H1 (cell line): Measurements from ENCODE around the gene ADGRG1. TPM values are rescaled to one million over a fixed set of nuclear protein-coding genes. Genes with fewer than 3 reads are reported as not detected.
"Not testable (repeated sequence)": the region's sequence is repeated elsewhere in the genome, so short reads cannot be mapped to it uniquely, and the experiment has no call there.

ENCODE experiments used
- CTCF ChIA-PET: fragments of 300-600 bp; sonication (Branson Sonifier 250); formaldehyde crosslinking; loops from one replicate; lab custom pipeline; 2021; ENCODE audit not compliant: partially characterized antibody; lab: Charles Lee
- POLR2A ChIA-PET: fragments of 300-600 bp; sonication (Branson Sonifier 250); formaldehyde crosslinking; loops from one replicate; lab custom pipeline; 2021; ENCODE audit warnings: inconsistent platforms; ENCODE audit not compliant: partially characterized antibody; lab: Charles Lee
- DNase-seq, 2 experiments: peaks; one replicate each; pipeline versions ENCODE4 v3.0.0 to v3.0.0-alpha.2; 2010 to 2022; ENCODE audit warnings: low spot score in 2 of 2, low read depth in 1 of 2, mixed read lengths in 1 of 2
- FAIRE-seq: peaks from 2 replicates; lab custom pipeline; 2011; peaks lifted over from hg19 to GRCh38; lab: Jason Lieb, UNC
- H2AFZ ChIP-seq: 2 replicates; pipeline ENCODE4 v1.8.1; 2012; ENCODE audit warnings: low read length, inconsistent platforms
- H2AK5ac ChIP-seq: 2 replicates; pipeline ENCODE4 v1.6.1; 2013; ENCODE audit warnings: low read depth, low read length
- H2BK120ac ChIP-seq: replicated peaks from 2 replicates; pipeline ENCODE3; 2013; ENCODE audit warnings: low read depth, low read length, inconsistent platforms
- H2BK12ac ChIP-seq: 2 replicates; pipeline ENCODE4 v1.6.1; 2013; ENCODE audit warnings: low read depth, low read length
- H2BK15ac ChIP-seq: 2 replicates; pipeline ENCODE4 v1.6.1; 2013; ENCODE audit warnings: low read length
- H2BK20ac ChIP-seq: 2 replicates; pipeline ENCODE4 v1.6.1; 2013; ENCODE audit warnings: low read length
- H2BK5ac ChIP-seq: 2 replicates; pipeline ENCODE4 v1.6.1; 2013; ENCODE audit warnings: low read depth, low read length
- H3K14ac ChIP-seq: 2 replicates; pipeline ENCODE4 v1.6.1; 2013; ENCODE audit warnings: inconsistent platforms; ENCODE audit not compliant: insufficient read length
- H3K18ac ChIP-seq: 2 replicates; pipeline ENCODE4 v1.6.1; 2013; ENCODE audit warnings: low read length; ENCODE audit errors: extremely low read depth
- H3K23ac ChIP-seq: 2 replicates; pipeline ENCODE4 v1.6.1; 2013; ENCODE audit warnings: inconsistent platforms; ENCODE audit not compliant: insufficient read length
- H3K23me2 ChIP-seq: 2 replicates; pipeline ENCODE4 v1.6.1; 2013; ENCODE audit warnings: low read depth, low read length
- H3K27ac ChIP-seq: 2 replicates; pipeline ENCODE4 v1.6.1; 2011; ENCODE audit warnings: low read depth, low read length, inconsistent platforms
- H3K27me3 ChIP-seq, 4 experiments: replicated peaks in 1 of 4; 1 replicate in 1 of 4; 2 replicates in 3 of 4; pipeline versions ENCODE4 v1.6.1 to v1.8.1; 2011 to 2013; ENCODE audit warnings: low read length in 3 of 4, mild to moderate bottlenecking in 3 of 4, inconsistent platforms in 2 of 4, mixed read lengths in 2 of 4, moderate library complexity in 1 of 4; ENCODE audit not compliant: control insufficient read depth in 3 of 4, insufficient read depth in 3 of 4; ENCODE audit errors: extremely low read depth in 1 of 4
- H3K36me3 ChIP-seq, 4 experiments: 2 replicates each; pipeline versions ENCODE4 v1.6.1 to v1.8.1; 2011 to 2013; ENCODE audit warnings: mild to moderate bottlenecking in 4 of 4, low read length in 3 of 4, moderate library complexity in 2 of 4, control low read depth in 1 of 4, inconsistent platforms in 1 of 4; ENCODE audit not compliant: insufficient read depth in 4 of 4, control insufficient read depth in 2 of 4
- H3K4ac ChIP-seq: replicated peaks from 2 replicates; pipeline ENCODE3; 2013; ENCODE audit warnings: low read length, low read depth, mixed read lengths, inconsistent platforms; ENCODE audit not compliant: insufficient read length
- H3K4me1 ChIP-seq, 4 experiments: replicated peaks in 1 of 4; 1 replicate in 1 of 4; 2 replicates in 3 of 4; pipeline versions ENCODE4 v1.6.1 to v1.8.1; 2011 to 2013; ENCODE audit warnings: low read length in 3 of 4, inconsistent platforms in 2 of 4, mixed read lengths in 1 of 4; ENCODE audit not compliant: insufficient read depth in 4 of 4, control insufficient read depth in 3 of 4
- H3K4me2 ChIP-seq, 2 experiments: 2 replicates each; pipeline versions ENCODE4 v1.6.1 to v1.8.1; 2011 to 2013; ENCODE audit warnings: low read depth in 2 of 2, low read length in 2 of 2, control low read depth in 1 of 2, inconsistent platforms in 1 of 2, mild to moderate bottlenecking in 1 of 2; ENCODE audit not compliant: insufficient read depth in 1 of 2
- H3K4me3 ChIP-seq, 4 experiments: fragments of 200-600, 300-600 bp in 1 of 4; sonication (generic), shearing (Covaris generic), sonication (Bioruptor Twin) in 1 of 4; 2 replicates each; pipeline versions ENCODE4 v1.5.1 to v1.8.1; 2011 to 2016; ENCODE audit warnings: low read length in 4 of 4, low read depth in 3 of 4, control low read depth in 2 of 4, inconsistent platforms in 2 of 4, mild to moderate bottlenecking in 2 of 4, mixed read lengths in 1 of 4, moderate library complexity in 1 of 4; ENCODE audit not compliant: insufficient read depth in 2 of 4; ENCODE audit errors: extremely low read depth in 1 of 4
- H3K56ac ChIP-seq: replicated peaks from 2 replicates; pipeline ENCODE3; 2013; ENCODE audit warnings: low read depth, mild to moderate bottlenecking, mixed read lengths, low read length, inconsistent platforms; ENCODE audit not compliant: insufficient read length
- H3K79me1 ChIP-seq: 2 replicates; pipeline ENCODE4 v1.6.1; 2013; ENCODE audit warnings: low read depth, low read length, control low read depth
- H3K79me2 ChIP-seq, 2 experiments: 2 replicates each; pipeline versions ENCODE4 v1.6.1 to v1.8.1; 2012 to 2013; ENCODE audit warnings: low read length in 2 of 2, mild to moderate bottlenecking in 2 of 2, inconsistent platforms in 1 of 2; ENCODE audit not compliant: insufficient read depth in 2 of 2, control insufficient read depth in 1 of 2
- H3K9ac ChIP-seq, 4 experiments: replicated peaks in 1 of 4; 1 replicate in 1 of 4; 2 replicates in 3 of 4; pipeline versions ENCODE4 v1.6.1 to v1.8.1; 2011 to 2013; ENCODE audit warnings: low read depth in 3 of 4, low read length in 3 of 4, control low read depth in 2 of 4, mild to moderate bottlenecking in 2 of 4, moderate library complexity in 2 of 4, inconsistent platforms in 1 of 4; ENCODE audit errors: extremely low read depth in 1 of 4
- H3K9me3 ChIP-seq, 2 experiments: 2 replicates each; pipeline versions ENCODE4 v1.6.1 to v1.8.1; 2012 to 2013; ENCODE audit warnings: mild to moderate bottlenecking in 2 of 2, moderate library complexity in 2 of 2, control low read depth in 1 of 2, inconsistent platforms in 1 of 2, low read depth in 1 of 2, low read length in 1 of 2, mixed read lengths in 1 of 2; ENCODE audit not compliant: insufficient read depth in 2 of 2
- H4K20me1 ChIP-seq, 2 experiments: replicated peaks in 1 of 2; 2 replicates each; pipeline versions ENCODE3 to v1.8.1; 2011 to 2013; ENCODE audit warnings: inconsistent platforms in 2 of 2, low read length in 2 of 2, mild to moderate bottlenecking in 1 of 2; ENCODE audit not compliant: insufficient read depth in 2 of 2, control insufficient read depth in 1 of 2
- H4K5ac ChIP-seq: 2 replicates; pipeline ENCODE4 v1.6.1; 2013; ENCODE audit warnings: low read length, low read depth, mixed read lengths, inconsistent platforms; ENCODE audit not compliant: insufficient read length
- H4K8ac ChIP-seq: 2 replicates; pipeline ENCODE4 v1.8.0; 2013; ENCODE audit warnings: mild to moderate bottlenecking, moderate library complexity, low read length, inconsistent platforms; ENCODE audit not compliant: insufficient read depth; ENCODE audit errors: extremely low read depth
- H4K91ac ChIP-seq: replicated peaks from 2 replicates; pipeline ENCODE3; 2013; ENCODE audit warnings: low read length, mixed read lengths, inconsistent platforms; ENCODE audit not compliant: insufficient read length
- ATF3 ChIP-seq: IDR thresholded peaks from 2 replicates; pipeline ENCODE4 v1.6.1; 2011; ENCODE audit warnings: low read depth, mild to moderate bottlenecking, low read length; ENCODE audit not compliant: insufficient read depth
- BCL11A ChIP-seq, 2 experiments: IDR thresholded peaks; one replicate each; pipeline ENCODE4 v1.6.1; 2011; ENCODE audit warnings: low read depth in 2 of 2, low read length in 2 of 2, mild to moderate bottlenecking in 2 of 2
- CREB1 ChIP-seq: IDR thresholded peaks from 2 replicates; pipeline ENCODE4 v1.6.1; 2012; ENCODE audit warnings: inconsistent platforms
- HDAC6 ChIP-seq: IDR thresholded peaks from one replicate; pipeline ENCODE4 v1.7.1; 2012; ENCODE audit warnings: low read depth, mild to moderate bottlenecking, inconsistent platforms, low read length, moderate library complexity
- KDM4A ChIP-seq: IDR thresholded peaks from one replicate; pipeline ENCODE4 v1.7.1; 2012; ENCODE audit warnings: low read depth, mild to moderate bottlenecking, moderate library complexity, low read length, inconsistent platforms; ENCODE audit not compliant: severe bottlenecking
- PHF8 ChIP-seq: fragments of 200-600 bp; sonication (generic); conservative IDR thresholded peaks from 2 replicates; pipeline ENCODE4 v1.7.1; 2012; ENCODE audit warnings: low read depth, mild to moderate bottlenecking, inconsistent platforms, low read length, moderate library complexity
- POU5F1 ChIP-seq: IDR thresholded peaks from 2 replicates; pipeline ENCODE4 v1.6.1; 2011; ENCODE audit warnings: low read depth, mild to moderate bottlenecking, low read length, moderate library complexity
- RBBP5 ChIP-seq: IDR thresholded peaks from 2 replicates; pipeline ENCODE4 v1.7.1; 2012; ENCODE audit warnings: low read depth, mild to moderate bottlenecking, inconsistent platforms, low read length, moderate library complexity, borderline replicate concordance
- TCF12 ChIP-seq: IDR thresholded peaks from 2 replicates; pipeline ENCODE4 v1.6.1; 2011; ENCODE audit warnings: low read depth, mild to moderate bottlenecking, low read length
- WGBS, 2 experiments: shearing (Covaris generic) in 1 of 2; methylation state at CpG; one replicate each; pipeline versions ENCODE4 v1.1.6 to v1.1.7; 2013 to 2015; ENCODE audit warnings: low lambda C conversion rate in 2 of 2, mixed read lengths in 2 of 2, inconsistent platforms in 1 of 2, low coverage in 1 of 2, missing lambda C conversion rate in 1 of 2; ENCODE audit not compliant: insufficient replicate concordance in 2 of 2, insufficient coverage in 1 of 2, insufficient read length in 1 of 2; ENCODE audit errors: extremely low coverage in 1 of 2, missing lambda C conversion rate in 1 of 2; 5-methylcytosine and 5-hydroxymethylcytosine counted together
- polyA plus RNA-seq, 7 experiments: library from polyadenylated mRNA; depleted of rRNA in 3 of 7; stranded (reverse) in 5 of 7; unstranded in 2 of 7; fragments of >200 nt in 5 of 7; fragments of 200-250 nt in 2 of 7; gene quantifications; 1 replicate in 5 of 7; 2 replicates in 1 of 7; 4 replicates in 1 of 7; pipeline versions ENCODE4 v1.2.1 to v1.2.3, GENCODE V29; 2011 to 2013; ENCODE audit warnings: missing spikeins in 2 of 7, mixed read lengths in 2 of 7
- total RNA-seq: library from RNA; stranded (reverse); fragmentation: NEBNext Ultra II Directional; extraction: Animal tissue kit (Norgen Biotek cat#: 25700); gene quantifications from 2 replicates; pipeline ENCODE4 v1.2.1, GENCODE V29; 2021

Gene ADGRG1
- total and polyA plus RNA-seq, 2 of the 8 experiments (the other 6 are each of a cell fraction or from before 2014, with no cell fraction given), result 1.3 to 2.6 TPM

GRCh38 chr16:57670196-57670595 lies 41.8 kb downstream of the ADGRG1 start (continued):
- no peak for TF ChIP-seq POU5F1
- no peak for TF ChIP-seq ATF3
- TF ChIP-seq HDAC6, result no peak
- TF ChIP-seq RBBP5, result no peak
- no peak for TF ChIP-seq BCL11A (IDR thresholded peaks at IDR 0.05; ENCODE audit: low read depth in 2 of 2, low read length in 2 of 2)
- no peak for TF ChIP-seq PHF8
- TF ChIP-seq TCF12, result no peak
- TF ChIP-seq CREB1, result no peak
- no peak for TF ChIP-seq KDM4A

- H2AFZ ChIP-seq, H2BK12ac ChIP-seq, H3K14ac ChIP-seq, FAIRE-seq, H3K27ac ChIP-seq, H4K91ac ChIP-seq, H3K79me2 ChIP-seq, H4K20me1 ChIP-seq, H2BK20ac ChIP-seq, H3K9ac ChIP-seq, H3K9me3 ChIP-seq, H3K18ac ChIP-seq, H3K56ac ChIP-seq, H2BK5ac ChIP-seq, H3K36me3 ChIP-seq, H3K23ac ChIP-seq, H2BK120ac ChIP-seq, POLR2A ChIA-PET, H3K4ac ChIP-seq, H3K27me3 ChIP-seq, H2BK15ac ChIP-seq, H3K4me1 ChIP-seq, H3K23me2 ChIP-seq, H3K4me2 ChIP-seq, DNase-seq, H4K8ac ChIP-seq, H4K5ac ChIP-seq, H3K79me1 ChIP-seq, H3K4me3 ChIP-seq, H2AK5ac ChIP-seq: not testable (repeated sequence)
- CTCF ChIA-PET, result interaction anchor here (0.7 to 6.7 kb wide), 10 partner anchors 11 to 158 kb away, joined by 3 to 34 read pairs (median 6); no protein-coding TSS in a partner anchor
- WGBS, 2 experiments, result 93% methylated on average over 7 of the region's 7 CpGs; no CpG with 5 or more reads in 1 of the 2 experiments
Measured at GRCh38 chr16:57671451-57671850, 43.0 kb downstream of the ADGRG1 start.
